ENCODE results near the gene PPIE.

DNA sequence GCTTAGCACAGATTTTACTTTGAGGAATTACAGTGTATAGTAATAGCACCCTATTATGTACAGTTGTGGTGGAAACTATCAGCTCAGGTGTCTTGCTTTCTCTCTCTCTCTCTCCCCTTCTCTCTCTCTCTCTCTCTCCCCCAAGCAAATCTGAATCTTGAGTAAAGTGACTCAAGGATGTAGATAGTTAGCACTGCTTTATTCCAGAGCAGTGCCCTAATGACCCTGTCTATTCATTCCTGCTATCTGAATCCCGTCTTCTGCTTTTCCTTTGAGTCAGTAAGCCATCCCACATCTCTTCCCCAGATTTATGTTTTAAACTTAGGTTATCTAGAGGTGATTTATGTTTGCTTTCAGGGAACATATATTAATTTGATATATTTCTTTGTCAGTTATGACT lies 42.2 kb upstream of the PPIE start:
- TF ChIP-seq, protein P1, sequence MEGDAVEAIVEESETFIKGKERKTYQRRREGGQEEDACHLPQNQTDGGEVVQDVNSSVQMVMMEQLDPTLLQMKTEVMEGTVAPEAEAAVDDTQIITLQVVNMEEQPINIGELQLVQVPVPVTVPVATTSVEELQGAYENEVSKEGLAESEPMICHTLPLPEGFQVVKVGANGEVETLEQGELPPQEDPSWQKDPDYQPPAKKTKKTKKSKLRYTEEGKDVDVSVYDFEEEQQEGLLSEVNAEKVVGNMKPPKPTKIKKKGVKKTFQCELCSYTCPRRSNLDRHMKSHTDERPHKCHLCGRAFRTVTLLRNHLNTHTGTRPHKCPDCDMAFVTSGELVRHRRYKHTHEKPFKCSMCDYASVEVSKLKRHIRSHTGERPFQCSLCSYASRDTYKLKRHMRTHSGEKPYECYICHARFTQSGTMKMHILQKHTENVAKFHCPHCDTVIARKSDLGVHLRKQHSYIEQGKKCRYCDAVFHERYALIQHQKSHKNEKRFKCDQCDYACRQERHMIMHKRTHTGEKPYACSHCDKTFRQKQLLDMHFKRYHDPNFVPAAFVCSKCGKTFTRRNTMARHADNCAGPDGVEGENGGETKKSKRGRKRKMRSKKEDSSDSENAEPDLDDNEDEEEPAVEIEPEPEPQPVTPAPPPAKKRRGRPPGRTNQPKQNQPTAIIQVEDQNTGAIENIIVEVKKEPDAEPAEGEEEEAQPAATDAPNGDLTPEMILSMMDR (IDR thresholded peaks at IDR 0.05) = no peak
- TF ChIP-seq POLR2AphosphoS5 (IDR thresholded peaks at IDR 0.05) = no peak
- no peak for TF ChIP-seq POLR2A (IDR thresholded peaks at IDR 0.05; ENCODE audit: low read depth)
- no peak for TF ChIP-seq EP300 (IDR thresholded peaks at IDR 0.05)

Data from esophagus muscularis mucosa (tissue), 4 donors.